Heart right ventricle (tissue), 16 donors: Measurements from ENCODE around the gene OR2T34. TPM values are rescaled to one million over a fixed set of nuclear protein-coding genes. Genes with fewer than 3 reads are reported as not detected.

Experiments used
- ATAC-seq, 8 donors: fragments of 200-7000 bp; cut with Tn5 transposase; one replicate each; pipeline ENCODE4 v1.9.1; 2020; ENCODE audit warnings: mild to moderate bottlenecking in 8 of 8, moderate library complexity in 8 of 8, moderate number of reproducible peaks in 1 of 8
- DNase-seq, 2 donors: peaks; one replicate each; pipeline ENCODE4 v3.0.0-alpha.2; 2020
- H3K27ac ChIP-seq, 10 donors: fragments of 200-600 bp; sonication (generic) in 2 of 10; one replicate each; pipeline versions ENCODE4 v1.5.0 to v1.8.0; 2020 to 2022; ENCODE audit warnings: mild to moderate bottlenecking in 3 of 10
- H3K27me3 ChIP-seq, 7 donors: fragments of 200-600 bp; one replicate each; pipeline ENCODE4 v1.8.0; 2021 to 2022; ENCODE audit warnings: mild to moderate bottlenecking in 2 of 7
- H3K36me3 ChIP-seq, 9 donors: fragments of 200-600 bp; sonication (generic) in 1 of 9; one replicate each; pipeline versions ENCODE4 v1.5.0 to v1.8.0; 2020 to 2022; ENCODE audit warnings: mild to moderate bottlenecking in 2 of 9
- H3K4me1 ChIP-seq, 9 donors: fragments of 200-600 bp; sonication (generic) in 1 of 9; one replicate each; pipeline versions ENCODE4 v1.5.0 to v1.8.0; 2020 to 2022; ENCODE audit warnings: mild to moderate bottlenecking in 4 of 9
- H3K4me3 ChIP-seq, 10 donors: fragments of 200-600 bp; sonication (generic) in 2 of 10; one replicate each; pipeline versions ENCODE4 v1.5.0 to v1.8.0; 2020 to 2022; ENCODE audit warnings: mild to moderate bottlenecking in 7 of 10, moderate library complexity in 2 of 10
- H3K9me3 ChIP-seq, 11 donors: fragments of 200-600 bp in 10 of 11; sonication (generic) in 2 of 11; one replicate each; pipeline versions ENCODE4 v1.5.0 to v1.8.0; 2013 to 2022; ENCODE audit warnings: mild to moderate bottlenecking in 2 of 11, control low read depth in 1 of 11, moderate library complexity in 1 of 11
- CTCF ChIP-seq, 9 donors: fragments of 200-600 bp; sonication (generic) in 2 of 9; IDR thresholded peaks; one replicate each; pipeline versions ENCODE4 v1.5.0 to v1.8.0; 2021 to 2022; ENCODE audit warnings: antibody characterized with exemption in 9 of 9, mild to moderate bottlenecking in 5 of 9, moderate library complexity in 1 of 9
- WGBS, 2 donors: extraction: QIAGEN DNeasy Blood & Tissue Kit; methylation state at CpG; one replicate each; pipeline ENCODE4 v1.1.7; 2013; ENCODE audit warnings: inconsistent platforms in 1 of 2; 5-methylcytosine and 5-hydroxymethylcytosine counted together
- intact Hi-C, 10 donors: fragments of 100-400 bp; cut with DNase I; formaldehyde crosslinking; loops; one replicate each; pipeline versions ENCODE4 v1.11.1 to v1.14.2; 2022
- polyA plus RNA-seq, 2 donors: library from polyadenylated mRNA; stranded (reverse); fragments of 200-250 nt; gene quantifications; one replicate each; pipeline ENCODE4 v1.2.3, GENCODE V29; 2013
- total RNA-seq, 10 donors: library from RNA; stranded (reverse); fragmentation: NEBNext Ultra II Directional in 3 of 10; extraction: Animal tissue kit (Norgen Biotek cat#: 25700) in 3 of 10; gene quantifications; one replicate each; pipeline versions ENCODE4 v1.2.1 to v1.2.4, GENCODE V29; 2021 to 2023
- donor health status: Arrhythmogenic right ventricular cardiomyopathy.
- donor health status: ischemic (EF 13 %, LVEDD 7.1; RV severe dilation, severe dysfunction).
- donor health status: healthy with polysubstance abuse.
- donor health status: DM: no; HTN: yes; CAD: no.
- donor health status: DM: no; HTN: no; CAD: no.
- donor health status: ischemic (EF 25% LVEDD 6.9; RV normal size, moderate dysfunction).
- donor health status: ischemic (EF 25% LVEDD 5.7; RV mildly dilated, moderate dysfunction).
- donor health status: healthy.
- donor health status: DM: yes; HTN: yes; CAD: no.
- donor health status: Ischemic cardiomyopathy.
- donor health status: ischemic (EF 35%, LVEDD 5.7; RV mildly dilated, moderate dysfunction).
- donor health status: nonischemic (EF 11% LVEDD 7.7; RV severe dilation, severe dysfunction).
- donor health status: DM: yes; HTN: yes; CAD: no.
- donor health status: PGD.
- donor health status: ischemic (EF 29% LVEDD 5.4; RV normal size, mild dysfunction).
- donor health status: nonischemic (EF 23%, LVEDD 6.1; RV moderate dilation, normal function).

The OR2T34 gene
- total and polyA plus RNA-seq, 12 donors = not detected

GRCh38 chr1:248597589-248597988 is 23.0 kb upstream of the OR2T34 start, which contains the start of gene OR2T10:
TSS of gene OR2T10 (minus strand) at chr1:248597700. CDS start at chr1:248593768, 3,932 bp downstream.
- 76 to 83% methylated on average over 6 of the region's 6 CpGs for WGBS, 2 donors
- intact Hi-C loops = no loop called here
- TF ChIP-seq CTCF (IDR thresholded peaks at IDR 0.05) = no peak
- Histone ChIP-seq H3K9me3 (no peaks in the 10 kb centered on the region), H3K27ac (no peak within 1 kb of the TSS), H3K4me1 (no peaks in the 10 kb centered on the region), H3K27me3 (peaks cover 0 to 3% (median 0%) of the 10 kb centered on the region in 7 donors), H3K4me3 (no peak within 1 kb of the TSS), H3K36me3 (no peaks in the 10 kb centered on the region)
- DNase-seq (no peak), ATAC-seq (no peak)

DNA sequence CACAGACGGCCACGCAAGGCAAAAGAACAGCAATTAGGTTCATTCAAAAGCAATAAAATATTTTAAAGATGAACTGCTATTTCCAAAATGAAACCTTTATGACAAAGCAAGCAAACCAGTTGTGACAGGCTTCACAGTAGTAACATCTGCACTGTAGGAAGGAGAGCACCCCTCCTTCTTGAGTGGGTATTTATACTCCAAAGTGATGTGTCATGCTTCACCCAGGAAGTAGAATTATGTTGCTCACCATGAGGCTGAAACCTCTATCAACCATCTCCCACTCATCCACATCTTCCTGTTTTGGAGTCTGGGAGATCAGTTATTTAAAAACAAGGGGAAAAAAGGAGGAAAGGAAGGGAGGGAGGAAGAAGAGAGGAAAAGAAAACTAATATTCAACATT is 22.1 kb upstream of the OR2T34 start:
- WGBS, 2 donors = 72 to 75% methylated on average over 2 of the region's 2 CpGs
- no peak for TF ChIP-seq CTCF (IDR thresholded peaks at IDR 0.05)
- ATAC-seq (no peak), DNase-seq (no peak)
- Histone ChIP-seq H3K9me3 (no peaks in the 10 kb centered on the region), H3K4me3 (no peak overlapping the region), H3K27me3 (peaks cover 0 to 3% (median 0%) of the 10 kb centered on the region in 7 donors), H3K27ac (no peak overlapping the region), H3K36me3 (no peaks in the 10 kb centered on the region), H3K4me1 (no peaks in the 10 kb centered on the region)
- intact Hi-C loops = no loop called here

GRCh38 chr1:248593226-248593625 is 18.7 kb upstream of the OR2T34 start:
- DNase-seq = no peak
- Histone ChIP-seq H3K27me3 (no peaks in the 10 kb centered on the region), H3K27ac (no peak overlapping the region), H3K9me3 (no peaks in the 10 kb centered on the region), H3K36me3 (no peaks in the 10 kb centered on the region), H3K4me3 (no peak overlapping the region), H3K4me1 (no peaks in the 10 kb centered on the region)
- no peak for ATAC-seq
- TF ChIP-seq CTCF (IDR thresholded peaks at IDR 0.05) = no peak
- WGBS, 2 donors = 81 to 86% methylated on average over 5 of the region's 5 CpGs
- intact Hi-C loops = no loop called here

DNA sequence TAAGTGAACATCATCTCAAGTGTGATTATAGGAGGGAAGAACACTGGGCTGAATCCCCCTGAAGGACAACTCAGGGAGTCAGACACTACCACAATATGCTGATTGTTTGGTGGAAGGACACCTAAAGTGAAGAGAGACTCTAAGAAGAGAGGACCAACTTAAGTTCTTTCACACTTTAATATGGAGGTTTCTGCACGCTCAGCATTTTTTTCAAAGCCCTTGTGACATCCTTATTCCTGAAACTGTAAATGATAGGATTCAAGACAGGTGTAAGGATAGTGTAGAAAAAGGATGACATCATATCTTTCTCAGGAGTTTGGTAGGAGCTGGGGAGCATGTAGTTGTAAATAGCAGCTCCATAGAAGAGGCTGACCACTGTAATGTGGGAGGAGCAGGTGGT is 18.1 kb upstream of the OR2T34 start:
- TF ChIP-seq CTCF (IDR thresholded peaks at IDR 0.05) = no peak
- WGBS, 2 donors = 67 to 80% methylated on average over 1 of the region's 1 CpG
- H3K4me3 ChIP-seq = no peak overlapping the region
- H3K4me1 ChIP-seq = no peaks in the 10 kb centered on the region
- DNase-seq (no peak), ATAC-seq (no peak)
- H3K36me3 ChIP-seq = no peaks in the 10 kb centered on the region
- intact Hi-C loops = no loop called here
- H3K27me3 ChIP-seq = no peaks in the 10 kb centered on the region
- no peaks in the 10 kb centered on the region for H3K9me3 ChIP-seq
- no peak overlapping the region for H3K27ac ChIP-seq
